IMR-90 (cell line): Measurements from ENCODE around the gene KCNMA1. TPM values are rescaled to one million over a fixed set of nuclear protein-coding genes. Genes with fewer than 3 reads are reported as not detected.

Source experiments
- ATAC-seq: fragments of 200-7000 bp; cut with Tn5 transposase; 2 replicates; pipeline ENCODE4 v1.9.1; 2020; ENCODE audit warnings: low read depth, mild to moderate bottlenecking, moderate library complexity
- BruUV-seq: library from RNA; stranded (reverse); fragments of 400-500 nt; replicated peaks from 2 replicates; lab custom pipeline; 2021; lab: Mats Ljungman, UMichigan
- CTCF ChIA-PET: fragments of 300-600 bp; formaldehyde crosslinking; extraction: SDS; loops from one replicate; lab custom pipeline; 2021; ENCODE audit warnings: antibody characterized with exemption; lab: Yijun Ruan, JAX
- POLR2A ChIA-PET: fragments of 300-600 bp; sonication (Branson Sonifier 250); formaldehyde crosslinking; loops from one replicate; lab custom pipeline; 2022; ENCODE audit warnings: antibody characterized with exemption; ENCODE audit not compliant: unreplicated experiment; lab: Charles Lee
- DNase-seq: peaks from one replicate; pipeline ENCODE4 v3.0.0; 2013
- H2AFZ ChIP-seq: replicated peaks from 2 replicates; pipeline ENCODE3; 2013; ENCODE audit warnings: low read length, mild to moderate bottlenecking; ENCODE audit not compliant: poor library complexity
- H2AK5ac ChIP-seq: 2 replicates; pipeline ENCODE4 v1.6.1; 2013; ENCODE audit warnings: low read depth, low read length, inconsistent platforms
- H2AK9ac ChIP-seq: replicated peaks from 2 replicates; pipeline ENCODE3; 2013; ENCODE audit warnings: mild to moderate bottlenecking, low read depth, low read length, moderate library complexity; ENCODE audit not compliant: poor library complexity
- H2BK120ac ChIP-seq: 2 replicates; pipeline ENCODE4 v1.6.1; 2013; ENCODE audit warnings: low read depth, low read length, inconsistent platforms
- H2BK15ac ChIP-seq: 3 replicates; pipeline ENCODE4 v1.6.1; 2013; ENCODE audit warnings: low read depth, low read length, inconsistent platforms
- H2BK20ac ChIP-seq: 2 replicates; pipeline ENCODE4 v1.6.1; 2013; ENCODE audit warnings: low read depth, mild to moderate bottlenecking, inconsistent platforms, low read length, moderate library complexity
- H2BK5ac ChIP-seq: 2 replicates; pipeline ENCODE4 v1.6.1; 2013; ENCODE audit warnings: mild to moderate bottlenecking, low read depth, low read length, inconsistent platforms; ENCODE audit not compliant: poor library complexity, severe bottlenecking
- H3K14ac ChIP-seq: replicated peaks from 2 replicates; pipeline ENCODE4 v1.6.1; 2013; ENCODE audit warnings: low read depth, low read length, inconsistent platforms
- H3K18ac ChIP-seq: 2 replicates; pipeline ENCODE4 v1.6.1; 2013; ENCODE audit warnings: low read depth, low read length, control low read depth
- H3K23ac ChIP-seq: 2 replicates; pipeline ENCODE4 v1.6.1; 2013; ENCODE audit warnings: low read depth, low read length, inconsistent platforms
- H3K27ac ChIP-seq: 2 replicates; pipeline ENCODE4 v1.5.1; 2013; ENCODE audit warnings: mild to moderate bottlenecking, control low read depth, low read length; ENCODE audit not compliant: insufficient read depth
- H3K27me3 ChIP-seq: 2 replicates; pipeline ENCODE4 v1.6.1; 2013; ENCODE audit warnings: low read length; ENCODE audit not compliant: control insufficient read depth, insufficient read depth
- H3K36me3 ChIP-seq: 2 replicates; pipeline ENCODE4 v1.6.1; 2013; ENCODE audit warnings: low read length, mixed read lengths; ENCODE audit not compliant: control insufficient read depth, insufficient read depth
- H3K4ac ChIP-seq: 2 replicates; pipeline ENCODE4 v1.6.1; 2013; ENCODE audit warnings: low read depth, low read length, inconsistent platforms
- H3K4me1 ChIP-seq: 2 replicates; pipeline ENCODE4 v1.6.1; 2013; ENCODE audit warnings: low read length, mixed read lengths; ENCODE audit not compliant: control insufficient read depth, insufficient read depth
- H3K4me2 ChIP-seq: 2 replicates; pipeline ENCODE4 v1.6.1; 2013; ENCODE audit warnings: low read depth, mild to moderate bottlenecking, control low read depth, low read length, moderate library complexity
- H3K4me3 ChIP-seq: 2 replicates; pipeline ENCODE4 v1.5.1; 2013; ENCODE audit warnings: low read depth, mild to moderate bottlenecking, control low read depth, low read length, moderate library complexity; ENCODE audit not compliant: insufficient read depth
- H3K56ac ChIP-seq: 2 replicates; pipeline ENCODE4 v1.6.1; 2013; ENCODE audit warnings: low read length, inconsistent platforms; ENCODE audit not compliant: insufficient read depth; ENCODE audit errors: extremely low read depth
- H3K79me1 ChIP-seq, 2 experiments: 2 replicates each; pipeline ENCODE4 v1.6.1; 2013; ENCODE audit warnings: low read length in 2 of 2, inconsistent platforms in 1 of 2, low read depth in 1 of 2
- H3K9ac ChIP-seq: 2 replicates; pipeline ENCODE4 v1.6.1; 2013; ENCODE audit warnings: low read depth, low read length, control low read depth
- H3K9me1 ChIP-seq: 2 replicates; pipeline ENCODE4 v1.6.1; 2013; ENCODE audit warnings: low read length, inconsistent platforms; ENCODE audit not compliant: insufficient read depth
- H3K9me3 ChIP-seq: 2 replicates; pipeline ENCODE4 v1.6.1; 2013; ENCODE audit warnings: low read length; ENCODE audit not compliant: control insufficient read depth, insufficient read depth
- H4K20me1 ChIP-seq: 2 replicates; pipeline ENCODE4 v1.6.1; 2013; ENCODE audit warnings: low read length, inconsistent platforms; ENCODE audit not compliant: insufficient read depth
- H4K5ac ChIP-seq: 2 replicates; pipeline ENCODE4 v1.6.1; 2013; ENCODE audit warnings: mild to moderate bottlenecking, low read depth, low read length, control low read depth
- H4K8ac ChIP-seq, 2 experiments: 2 replicates each; pipeline ENCODE4 v1.6.1; 2013; ENCODE audit warnings: low read depth in 2 of 2, low read length in 2 of 2, control low read depth in 1 of 2, inconsistent platforms in 1 of 2
- H4K91ac ChIP-seq: 2 replicates; pipeline ENCODE4 v1.6.1; 2013; ENCODE audit warnings: low read depth, low read length, inconsistent platforms; ENCODE audit not compliant: insufficient read depth
- CEBPB ChIP-seq: IDR thresholded peaks from 2 replicates; pipeline ENCODE4 v1.6.1; 2012; ENCODE audit warnings: low read depth, low read length, improper control_type of control experiment
- CHD1 ChIP-seq: IDR thresholded peaks from 2 replicates; pipeline ENCODE4 v1.6.1; 2012; ENCODE audit warnings: low read depth, low read length, improper control_type of control experiment
- CTCF ChIP-seq: conservative IDR thresholded peaks from 2 replicates; pipeline ENCODE4 v1.5.1; 2012; ENCODE audit warnings: mild to moderate bottlenecking, low read depth, low read length, improper control_type of control experiment
- ELK1 ChIP-seq: fragments of 150-350 bp; IDR thresholded peaks from 2 replicates; pipeline ENCODE4 v1.6.1; 2016; ENCODE audit warnings: low read depth, mild to moderate bottlenecking, low read length, moderate library complexity, borderline replicate concordance
- MAFK ChIP-seq: IDR thresholded peaks from 2 replicates; pipeline ENCODE4 v1.6.1; 2012; ENCODE audit warnings: low read depth, low read length, improper control_type of control experiment
- MXI1 ChIP-seq: IDR thresholded peaks from 2 replicates; pipeline ENCODE4 v1.6.1; 2012; ENCODE audit warnings: low read depth, mild to moderate bottlenecking, low read length, moderate library complexity, borderline replicate concordance
- POLR2A ChIP-seq: IDR thresholded peaks from 2 replicates; pipeline ENCODE4 v1.6.1; 2012; ENCODE audit warnings: mild to moderate bottlenecking, low read depth, low read length
- RAD21 ChIP-seq: IDR thresholded peaks from 2 replicates; pipeline ENCODE4 v1.6.1; 2012; ENCODE audit warnings: low read length, improper control_type of control experiment
- RCOR1 ChIP-seq: IDR thresholded peaks from 2 replicates; pipeline ENCODE4 v1.6.1; 2012; ENCODE audit warnings: mild to moderate bottlenecking, low read length, improper control_type of control experiment; ENCODE audit not compliant: insufficient replicate concordance
- SMC3 ChIP-seq: fragments of 150-350 bp; IDR thresholded peaks from 2 replicates; pipeline ENCODE4 v1.6.1; 2016; ENCODE audit warnings: low read depth, mild to moderate bottlenecking, antibody characterized with exemption, low read length, moderate library complexity
- USF2 ChIP-seq: fragments of 150-350 bp; IDR thresholded peaks from 2 replicates; pipeline ENCODE4 v1.6.1; 2017; ENCODE audit warnings: mild to moderate bottlenecking, antibody characterized with exemption, low read length, low read depth
- WGBS, 2 experiments: methylation state at CpG; one replicate each; pipeline versions ENCODE4 v1.1.5 to v1.1.7; 2013; ENCODE audit warnings: missing lambda C conversion rate in 2 of 2; ENCODE audit not compliant: insufficient read length in 1 of 2; ENCODE audit errors: extremely low coverage in 2 of 2; 5-methylcytosine and 5-hydroxymethylcytosine counted together
- dilution Hi-C: fragments of 300-500 bp; cut with HindIII; formaldehyde crosslinking; loops from one replicate; pipeline ENCODE4 v1.14.3; 2018; ENCODE audit warnings: low sequenced_read_pairs; ENCODE audit not compliant: unreplicated experiment
- in situ Hi-C: fragments of 300-500 bp; cut with MboI; formaldehyde crosslinking; loops from 3 replicates; pipeline ENCODE4 v1.14.3; 2019; ENCODE audit warnings: low sequenced_read_pairs, inconsistent platforms, mixed read lengths
- intact Hi-C: fragments of 100-400 bp; cut with micrococcal nuclease; formaldehyde crosslinking; loops from 2 replicates; pipeline ENCODE4 v1.10.0; 2022
- polyA plus RNA-seq, 3 experiments: library from polyadenylated mRNA; depleted of rRNA; stranded (reverse); fragments of >200 nt; gene quantifications; 2 replicates each; pipeline ENCODE4 v1.2.3, GENCODE V29; 2012; ENCODE audit warnings: low replicate concordance in 1 of 3
- total RNA-seq: library from RNA; depleted of rRNA; stranded (reverse); fragments of >200 nt; gene quantifications from 2 replicates; pipeline ENCODE4 v1.2.3, GENCODE V29; 2012

KCNMA1 gene
- total and polyA plus RNA-seq, 2 of the 4 experiments (the other 2 are of a cell fraction) = 25.6 to 29.6 TPM

- ATAC-seq (no peak), DNase-seq (no peak)
- 100% methylated on average over 1 of the region's 5 CpGs; no CpG with 5 or more reads in 1 of the 2 experiments for WGBS, 2 experiments
- Histone ChIP-seq H2BK5ac (no peak overlapping the region), H2AK5ac (no peak overlapping the region), H3K27ac (no peak overlapping the region), H3K9me3 (no peaks in the 10 kb centered on the region), H3K9me1 (no peaks in the 10 kb centered on the region), H3K4ac (no peak overlapping the region), H4K91ac (no peak overlapping the region), H3K4me2 (no peak overlapping the region), H4K8ac (no peak overlapping the region), H3K14ac (no peak overlapping the region), H2BK20ac (no peak overlapping the region), H3K4me1 (no peaks in the 10 kb centered on the region), H2AFZ (no peak overlapping the region), H2AK9ac (no peak overlapping the region), H3K18ac (no peak overlapping the region), H3K56ac (no peak overlapping the region), H3K23ac (no peak overlapping the region), H3K9ac (no peak overlapping the region), H3K27me3 (no peaks in the 10 kb centered on the region), H3K36me3 (no peaks in the 10 kb centered on the region), H4K5ac (no peak overlapping the region), H3K79me1 (no peaks in the 10 kb centered on the region; a peak in 1 of 4 replicates), H4K20me1 (no peaks in the 10 kb centered on the region), H2BK15ac (no peak overlapping the region), H3K4me3 (no peak overlapping the region), H2BK120ac (no peak overlapping the region)
- BruUV-seq = no TSS peak
- ChIA-PET CTCF (no interaction called here), POLR2A (no interaction called here)
- dilution Hi-C loops (no loop called here), in situ Hi-C loops (no loop called here), intact Hi-C loops (no loop called here)
- no peak for TF ChIP-seq ELK1
- TF ChIP-seq MAFK = no peak
- TF ChIP-seq RCOR1 = no peak
- no peak for TF ChIP-seq CEBPB
- no peak for TF ChIP-seq SMC3
- no peak for TF ChIP-seq RAD21
- TF ChIP-seq POLR2A = no peak
- TF ChIP-seq USF2 = no peak
- no peak for TF ChIP-seq MXI1
- TF ChIP-seq CTCF = no peak
- TF ChIP-seq CHD1 = no peak
Observed at GRCh38 chr10:77448226-77448625, 189.4 kb downstream of the KCNMA1 start.
